Measurements from ENCODE around the gene CYSTM1. TPM values are rescaled to one million over a fixed set of nuclear protein-coding genes. Genes with fewer than 3 reads are reported as not detected.
A peak's percentile ranks its signal among the peaks of the same experiment; 100 is the strongest.

Gene CYSTM1
- total RNA-seq, 4 donors from 2014 or later, result 304 to 593 (median 336) TPM

DNA sequence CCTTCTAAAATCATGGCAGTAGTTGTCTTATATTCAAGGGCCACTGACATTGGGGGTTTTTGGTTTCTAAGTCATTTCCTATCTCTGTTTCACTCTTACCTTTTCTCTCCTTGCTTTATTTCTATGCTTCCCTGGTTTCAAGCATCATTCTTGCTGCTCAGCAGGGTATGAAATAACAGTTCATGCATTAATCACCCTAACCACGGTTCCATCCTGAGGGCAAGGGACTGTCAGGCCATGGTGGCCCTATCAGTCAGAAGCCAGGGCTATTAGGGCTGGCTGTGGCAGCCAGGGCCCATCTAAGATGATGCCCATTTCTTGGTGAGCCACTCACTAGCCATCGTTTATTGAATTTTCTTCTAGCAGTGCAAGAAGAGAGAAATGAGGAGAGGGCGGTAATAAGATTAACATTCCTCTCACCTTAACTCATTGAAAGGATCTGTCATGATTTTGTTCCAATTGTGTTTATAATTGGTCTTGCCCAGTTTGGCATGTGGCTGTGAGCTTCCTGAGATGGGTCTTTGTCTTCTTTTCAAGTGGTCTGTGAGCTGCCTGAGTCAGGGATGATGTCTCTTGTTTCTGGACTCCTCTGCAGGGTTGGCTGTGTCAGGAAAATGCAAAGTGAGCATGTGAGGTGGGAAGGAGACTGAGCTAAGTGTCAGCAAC is 45.2 kb downstream of the CYSTM1 start:
- peak overlapping the region; percentile 84 to 97 (median 94) for H3K27ac ChIP-seq
- intact Hi-C loops (cut with DNase I; ENCODE audit: low total_unique reads), result loop anchor here (2.0 kb wide), 1 partner anchor 37 kb away; no protein-coding TSS in a partner anchor
- H3K4me3 ChIP-seq, result no peak overlapping the region
- in situ Hi-C loops (cut with MboI; ENCODE audit: low sequenced_read_pairs in 4 of 4), result no loop called here
- TF ChIP-seq POLR2A (IDR thresholded peaks at IDR 0.05), result peak in 1 of 2 donors; percentile 11
- TF ChIP-seq, protein P1, sequence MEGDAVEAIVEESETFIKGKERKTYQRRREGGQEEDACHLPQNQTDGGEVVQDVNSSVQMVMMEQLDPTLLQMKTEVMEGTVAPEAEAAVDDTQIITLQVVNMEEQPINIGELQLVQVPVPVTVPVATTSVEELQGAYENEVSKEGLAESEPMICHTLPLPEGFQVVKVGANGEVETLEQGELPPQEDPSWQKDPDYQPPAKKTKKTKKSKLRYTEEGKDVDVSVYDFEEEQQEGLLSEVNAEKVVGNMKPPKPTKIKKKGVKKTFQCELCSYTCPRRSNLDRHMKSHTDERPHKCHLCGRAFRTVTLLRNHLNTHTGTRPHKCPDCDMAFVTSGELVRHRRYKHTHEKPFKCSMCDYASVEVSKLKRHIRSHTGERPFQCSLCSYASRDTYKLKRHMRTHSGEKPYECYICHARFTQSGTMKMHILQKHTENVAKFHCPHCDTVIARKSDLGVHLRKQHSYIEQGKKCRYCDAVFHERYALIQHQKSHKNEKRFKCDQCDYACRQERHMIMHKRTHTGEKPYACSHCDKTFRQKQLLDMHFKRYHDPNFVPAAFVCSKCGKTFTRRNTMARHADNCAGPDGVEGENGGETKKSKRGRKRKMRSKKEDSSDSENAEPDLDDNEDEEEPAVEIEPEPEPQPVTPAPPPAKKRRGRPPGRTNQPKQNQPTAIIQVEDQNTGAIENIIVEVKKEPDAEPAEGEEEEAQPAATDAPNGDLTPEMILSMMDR (IDR thresholded peaks at IDR 0.05 in 4 of 5, conservative IDR thresholded peaks at IDR 0.05 in 1 of 5), result no peak
- peaks cover 89 to 99% of the 10 kb centered on the region in 2 donors for H3K4me1 ChIP-seq
- H3K27me3 ChIP-seq, result no peaks in the 10 kb centered on the region
- H3K9me3 ChIP-seq, result no peaks in the 10 kb centered on the region
- peak in 1 of 2 donors; percentile 11 for DNase-seq
- peak; percentile 10 for ATAC-seq
- H3K36me3 ChIP-seq, result no peaks in the 10 kb centered on the region

DNA sequence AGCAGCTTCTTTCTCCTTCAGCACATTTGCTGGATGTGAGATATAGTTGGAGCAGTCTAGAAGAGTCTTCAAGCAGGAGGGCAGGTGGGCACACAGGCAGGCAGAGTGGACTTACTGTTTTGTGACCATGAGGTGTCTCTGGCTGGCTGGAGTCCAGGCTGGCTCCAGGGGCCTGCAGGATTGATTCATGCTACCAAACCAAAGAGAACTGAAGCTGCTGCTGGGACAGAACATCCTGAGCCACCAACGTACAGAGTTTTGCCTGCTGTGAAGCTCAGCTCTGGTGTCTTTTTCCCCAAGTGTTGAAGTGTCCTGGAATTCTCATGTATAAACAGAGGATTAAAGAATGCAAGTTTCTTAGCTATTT is 45.7 kb downstream of the CYSTM1 start:
- peak overlapping the region in 1 of 4 donors; percentile 22 for H3K4me3 ChIP-seq
- peak; percentile 19 to 39 for ATAC-seq

DNA sequence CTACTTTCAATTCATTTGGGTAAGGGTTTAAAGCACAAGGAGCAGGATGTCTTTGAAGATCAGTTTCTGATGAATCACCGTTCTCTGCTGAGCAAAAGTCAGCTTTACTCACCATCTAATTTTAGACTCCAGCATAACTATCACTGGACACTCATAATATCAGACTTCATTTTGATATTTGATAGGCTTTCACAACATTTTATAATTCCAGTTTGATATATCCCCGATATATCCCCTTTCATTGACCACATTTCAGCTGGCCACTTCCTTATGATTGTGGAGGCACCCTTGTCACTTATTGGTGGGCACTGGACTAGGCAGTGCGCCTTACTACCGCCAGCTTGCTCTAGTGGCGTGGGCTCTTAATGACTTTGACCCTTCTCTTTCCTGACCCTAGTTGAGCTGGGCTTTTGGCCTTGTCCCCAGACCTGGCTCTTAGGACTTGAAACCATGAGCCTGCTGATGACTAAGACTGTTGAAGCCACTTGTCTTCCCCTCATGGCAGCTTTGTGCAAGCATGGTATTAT is 46.8 kb downstream of the CYSTM1 start:
- H3K27ac ChIP-seq, result peak overlapping the region; percentile 84 to 97 (median 94)
- in situ Hi-C loops (cut with MboI; ENCODE audit: low sequenced_read_pairs in 4 of 4) (no loop called here), intact Hi-C loops (cut with DNase I; ENCODE audit: low total_unique reads) (loop anchor here (2.0 kb wide), 1 partner anchor 39 kb away; no protein-coding TSS in a partner anchor)
- DNase-seq (peak; percentile 88 to 95), ATAC-seq (peak; percentile 73 to 80)
- no peaks in the 10 kb centered on the region for H3K36me3 ChIP-seq
- no peaks in the 10 kb centered on the region for H3K27me3 ChIP-seq
- H3K4me3 ChIP-seq, result peak overlapping the region in 2 of 4 donors; percentile 14 to 21
- H3K4me1 ChIP-seq, result peaks cover 87 to 97% of the 10 kb centered on the region in 2 donors
- TF ChIP-seq, protein P1 (IDR thresholded peaks at IDR 0.05 in 4 of 5, conservative IDR thresholded peaks at IDR 0.05 in 1 of 5), result peak in 1 of 5 experiments; percentile 11
- TF ChIP-seq POLR2A (IDR thresholded peaks at IDR 0.05), result no peak
- H3K9me3 ChIP-seq, result no peaks in the 10 kb centered on the region

More for the DNA sequence above, 45.7 kb downstream of the CYSTM1 start:
- peak; percentile 69 to 88 for DNase-seq
- Histone ChIP-seq H3K27ac (peak overlapping the region; percentile 84 to 97 (median 94)), H3K27me3 (no peaks in the 10 kb centered on the region), H3K9me3 (no peaks in the 10 kb centered on the region), H3K4me1 (peaks cover 89 to 99% of the 10 kb centered on the region in 2 donors), H3K36me3 (no peaks in the 10 kb centered on the region)
- in situ Hi-C loops (cut with MboI; ENCODE audit: low sequenced_read_pairs in 4 of 4) (no loop called here), intact Hi-C loops (cut with DNase I; ENCODE audit: low total_unique reads) (loop anchor here (2.0 kb wide), 1 partner anchor 38 kb away; no protein-coding TSS in a partner anchor)
- TF ChIP-seq, protein P1 (IDR thresholded peaks at IDR 0.05 in 4 of 5, conservative IDR thresholded peaks at IDR 0.05 in 1 of 5), result no peak
- TF ChIP-seq POLR2A (IDR thresholded peaks at IDR 0.05), result no peak

DNA sequence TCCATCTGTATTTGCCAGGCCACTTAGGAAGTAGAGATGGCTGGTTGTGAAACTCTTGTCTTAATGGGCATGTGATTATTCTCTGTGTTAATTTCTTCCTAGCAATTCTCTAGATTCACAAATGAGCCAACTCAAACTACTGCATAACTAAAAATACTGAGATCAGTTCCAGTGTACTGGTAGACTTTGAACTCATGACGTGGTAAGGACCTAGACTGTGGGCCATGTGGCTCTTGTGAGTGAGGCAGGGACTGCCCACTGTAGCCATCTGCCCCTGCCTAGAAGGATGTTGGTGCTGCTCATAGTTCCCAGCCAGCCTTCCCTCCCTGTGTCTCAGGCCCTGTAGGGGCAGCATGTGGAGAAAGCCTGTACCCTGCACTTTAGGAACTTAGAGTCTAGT is 47.4 kb downstream of the CYSTM1 start:
- intact Hi-C loops (cut with DNase I; ENCODE audit: low total_unique reads), result no loop called here
- peak; percentile 5 to 29 for ATAC-seq
- H3K4me1 ChIP-seq, result peaks cover 87 to 97% of the 10 kb centered on the region in 2 donors

More for the DNA sequence above, 47.4 kb downstream of the CYSTM1 start:
- peak in 1 of 2 donors; percentile 58 for DNase-seq
- Histone ChIP-seq H3K27ac (peak overlapping the region; percentile 84 to 97 (median 94)), H3K27me3 (no peaks in the 10 kb centered on the region), H3K4me3 (no peak overlapping the region), H3K36me3 (no peaks in the 10 kb centered on the region), H3K9me3 (no peaks in the 10 kb centered on the region)
- in situ Hi-C loops (cut with MboI; ENCODE audit: low sequenced_read_pairs in 4 of 4), result no loop called here
- TF ChIP-seq POLR2A (IDR thresholded peaks at IDR 0.05), result no peak
- TF ChIP-seq, protein P1 (IDR thresholded peaks at IDR 0.05 in 4 of 5, conservative IDR thresholded peaks at IDR 0.05 in 1 of 5), result no peak
